ENCODE measurements around the gene EPHA3.

The EPHA3 gene

DNA sequence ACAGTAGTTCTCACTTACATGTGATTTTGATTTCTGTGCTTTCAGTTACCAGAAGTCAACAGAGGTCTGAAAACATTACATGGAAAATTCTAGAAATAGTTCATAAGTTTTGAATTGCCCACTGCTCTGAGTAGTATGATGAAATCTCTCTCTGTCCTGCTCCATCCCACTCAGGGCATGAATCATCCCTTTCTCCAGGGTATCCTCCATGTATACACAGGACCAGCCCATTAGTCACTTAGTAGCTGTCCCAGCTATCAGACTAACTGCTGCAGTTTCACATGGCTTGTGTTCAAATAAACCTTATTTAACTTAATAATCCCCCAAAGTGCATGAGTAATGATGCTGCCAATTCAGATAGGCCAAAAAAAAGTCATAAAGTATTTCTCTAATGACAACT, 38.6 kb downstream of the EPHA3 start (continued):
- TF ChIP-seq, protein P1, sequence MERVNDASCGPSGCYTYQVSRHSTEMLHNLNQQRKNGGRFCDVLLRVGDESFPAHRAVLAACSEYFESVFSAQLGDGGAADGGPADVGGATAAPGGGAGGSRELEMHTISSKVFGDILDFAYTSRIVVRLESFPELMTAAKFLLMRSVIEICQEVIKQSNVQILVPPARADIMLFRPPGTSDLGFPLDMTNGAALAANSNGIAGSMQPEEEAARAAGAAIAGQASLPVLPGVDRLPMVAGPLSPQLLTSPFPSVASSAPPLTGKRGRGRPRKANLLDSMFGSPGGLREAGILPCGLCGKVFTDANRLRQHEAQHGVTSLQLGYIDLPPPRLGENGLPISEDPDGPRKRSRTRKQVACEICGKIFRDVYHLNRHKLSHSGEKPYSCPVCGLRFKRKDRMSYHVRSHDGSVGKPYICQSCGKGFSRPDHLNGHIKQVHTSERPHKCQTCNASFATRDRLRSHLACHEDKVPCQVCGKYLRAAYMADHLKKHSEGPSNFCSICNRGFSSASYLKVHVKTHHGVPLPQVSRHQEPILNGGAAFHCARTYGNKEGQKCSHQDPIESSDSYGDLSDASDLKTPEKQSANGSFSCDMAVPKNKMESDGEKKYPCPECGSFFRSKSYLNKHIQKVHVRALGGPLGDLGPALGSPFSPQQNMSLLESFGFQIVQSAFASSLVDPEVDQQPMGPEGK (CRISPR knock-in tag; IDR thresholded peaks at IDR 0.05; ENCODE audit: borderline replicate concordance) = no peak
- TF ChIP-seq RARB (CRISPR knock-in tag; IDR thresholded peaks at IDR 0.05) (no peak), GLIS3 (CRISPR knock-in tag; IDR thresholded peaks at IDR 0.05) (no peak), ESRRG (CRISPR knock-in tag; IDR thresholded peaks at IDR 0.05) (no peak), SNAI2 (CRISPR knock-in tag; IDR thresholded peaks at IDR 0.05) (no peak), ZFP3 (CRISPR knock-in tag; IDR thresholded peaks at IDR 0.05) (no peak)
- TF ChIP-seq, protein P2, sequence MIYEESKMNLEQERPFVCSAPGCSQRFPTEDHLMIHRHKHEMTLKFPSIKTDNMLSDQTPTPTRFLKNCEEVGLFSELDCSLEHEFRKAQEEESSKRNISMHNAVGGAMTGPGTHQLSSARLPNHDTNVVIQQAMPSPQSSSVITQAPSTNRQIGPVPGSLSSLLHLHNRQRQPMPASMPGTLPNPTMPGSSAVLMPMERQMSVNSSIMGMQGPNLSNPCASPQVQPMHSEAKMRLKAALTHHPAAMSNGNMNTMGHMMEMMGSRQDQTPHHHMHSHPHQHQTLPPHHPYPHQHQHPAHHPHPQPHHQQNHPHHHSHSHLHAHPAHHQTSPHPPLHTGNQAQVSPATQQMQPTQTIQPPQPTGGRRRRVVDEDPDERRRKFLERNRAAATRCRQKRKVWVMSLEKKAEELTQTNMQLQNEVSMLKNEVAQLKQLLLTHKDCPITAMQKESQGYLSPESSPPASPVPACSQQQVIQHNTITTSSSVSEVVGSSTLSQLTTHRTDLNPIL (CRISPR knock-in tag; IDR thresholded peaks at IDR 0.05; ENCODE audit: low read depth) = no peak
- TF ChIP-seq, protein P3, sequence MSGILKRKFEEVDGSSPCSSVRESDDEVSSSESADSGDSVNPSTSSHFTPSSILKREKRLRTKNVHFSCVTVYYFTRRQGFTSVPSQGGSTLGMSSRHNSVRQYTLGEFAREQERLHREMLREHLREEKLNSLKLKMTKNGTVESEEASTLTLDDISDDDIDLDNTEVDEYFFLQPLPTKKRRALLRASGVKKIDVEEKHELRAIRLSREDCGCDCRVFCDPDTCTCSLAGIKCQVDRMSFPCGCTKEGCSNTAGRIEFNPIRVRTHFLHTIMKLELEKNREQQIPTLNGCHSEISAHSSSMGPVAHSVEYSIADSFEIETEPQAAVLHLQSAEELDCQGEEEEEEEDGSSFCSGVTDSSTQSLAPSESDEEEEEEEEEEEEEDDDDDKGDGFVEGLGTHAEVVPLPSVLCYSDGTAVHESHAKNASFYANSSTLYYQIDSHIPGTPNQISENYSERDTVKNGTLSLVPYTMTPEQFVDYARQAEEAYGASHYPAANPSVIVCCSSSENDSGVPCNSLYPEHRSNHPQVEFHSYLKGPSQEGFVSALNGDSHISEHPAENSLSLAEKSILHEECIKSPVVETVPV (CRISPR knock-in tag; IDR thresholded peaks at IDR 0.05) = no peak

DNA sequence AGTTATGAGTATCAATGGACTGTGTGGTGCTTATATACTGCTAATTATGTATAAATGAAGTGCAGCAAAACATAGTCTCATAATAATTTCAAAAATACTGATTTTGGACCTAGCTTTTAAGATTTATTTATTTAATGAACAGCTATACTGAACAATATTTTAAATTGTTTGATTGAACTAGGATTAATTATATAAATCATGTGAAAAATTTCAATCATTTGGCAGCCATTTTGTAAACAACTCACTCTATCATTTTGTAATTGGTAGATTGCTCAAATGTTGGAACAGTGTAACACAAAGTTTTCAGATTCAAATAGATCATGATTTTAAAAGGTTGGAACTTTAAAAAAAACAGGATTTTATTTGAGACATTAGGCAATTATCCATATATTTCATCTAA, 47.0 kb downstream of the EPHA3 start:
- TF ChIP-seq ARNTL (CRISPR knock-in tag; IDR thresholded peaks at IDR 0.05; ENCODE audit: borderline replicate concordance, low read depth) (no peak), ISL1 (CRISPR knock-in tag; IDR thresholded peaks at IDR 0.05) (no peak), ESRRG (CRISPR knock-in tag; IDR thresholded peaks at IDR 0.05) (no peak), RARB (CRISPR knock-in tag; IDR thresholded peaks at IDR 0.05) (no peak), TOX (CRISPR knock-in tag; IDR thresholded peaks at IDR 0.05; ENCODE audit: borderline replicate concordance) (no peak), BACH2 (CRISPR knock-in tag; IDR thresholded peaks at IDR 0.05; ENCODE audit: borderline replicate concordance) (no peak)
- TF ChIP-seq, protein P4, sequence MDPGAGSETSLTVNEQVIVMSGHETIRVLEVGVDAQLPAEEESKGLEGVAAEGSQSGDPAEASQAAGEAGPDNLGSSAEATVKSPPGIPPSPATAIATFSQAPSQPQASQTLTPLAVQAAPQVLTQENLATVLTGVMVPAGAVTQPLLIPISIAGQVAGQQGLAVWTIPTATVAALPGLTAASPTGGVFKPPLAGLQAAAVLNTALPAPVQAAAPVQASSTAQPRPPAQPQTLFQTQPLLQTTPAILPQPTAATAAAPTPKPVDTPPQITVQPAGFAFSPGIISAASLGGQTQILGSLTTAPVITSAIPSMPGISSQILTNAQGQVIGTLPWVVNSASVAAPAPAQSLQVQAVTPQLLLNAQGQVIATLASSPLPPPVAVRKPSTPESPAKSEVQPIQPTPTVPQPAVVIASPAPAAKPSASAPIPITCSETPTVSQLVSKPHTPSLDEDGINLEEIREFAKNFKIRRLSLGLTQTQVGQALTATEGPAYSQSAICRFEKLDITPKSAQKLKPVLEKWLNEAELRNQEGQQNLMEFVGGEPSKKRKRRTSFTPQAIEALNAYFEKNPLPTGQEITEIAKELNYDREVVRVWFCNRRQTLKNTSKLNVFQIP (CRISPR knock-in tag; IDR thresholded peaks at IDR 0.05; ENCODE audit: borderline replicate concordance, low read depth) = no peak
- ATAC-seq = no peak

DNA sequence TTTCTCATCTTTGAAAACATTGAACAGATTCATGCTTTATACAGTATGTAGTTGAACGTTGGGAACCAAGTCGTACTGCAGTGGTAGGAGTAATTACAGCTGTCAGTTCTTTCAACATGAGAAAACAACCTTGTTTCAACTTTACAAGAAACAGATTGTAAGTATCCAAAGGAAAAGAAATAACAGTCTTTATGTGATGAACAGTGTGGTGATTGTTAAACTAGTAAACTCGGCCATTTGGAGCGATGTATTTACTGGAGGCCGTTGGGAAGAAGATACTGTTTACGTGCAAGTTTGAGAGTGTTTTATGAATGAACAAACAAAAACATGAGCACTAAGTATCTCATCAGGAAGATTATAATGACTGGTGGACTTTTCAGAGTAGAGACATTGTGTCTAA, 48.4 kb downstream of the EPHA3 start:
- no peak for ATAC-seq
- TF ChIP-seq ZC3H10 (CRISPR knock-in tag; IDR thresholded peaks at IDR 0.05) (no peak), ISL1 (CRISPR knock-in tag; IDR thresholded peaks at IDR 0.05) (no peak), TCF4 (CRISPR knock-in tag; IDR thresholded peaks at IDR 0.05; ENCODE audit: borderline replicate concordance) (no peak), CSDC2 (CRISPR knock-in tag; IDR thresholded peaks at IDR 0.05) (no peak), PPARA (CRISPR knock-in tag; IDR thresholded peaks at IDR 0.05; ENCODE audit: borderline replicate concordance) (no peak), OSR1 (CRISPR knock-in tag; IDR thresholded peaks at IDR 0.05) (no peak), GLIS3 (CRISPR knock-in tag; IDR thresholded peaks at IDR 0.05) (no peak), BACH2 (CRISPR knock-in tag; IDR thresholded peaks at IDR 0.05; ENCODE audit: borderline replicate concordance) (no peak), ESRRG (CRISPR knock-in tag; IDR thresholded peaks at IDR 0.05) (no peak), ZNF8 (CRISPR knock-in tag; IDR thresholded peaks at IDR 0.05) (no peak), ZNF565 (CRISPR knock-in tag; conservative IDR thresholded peaks at IDR 0.05; ENCODE audit: low read depth) (no peak), TOX (CRISPR knock-in tag; IDR thresholded peaks at IDR 0.05; ENCODE audit: borderline replicate concordance) (no peak), RARB (CRISPR knock-in tag; IDR thresholded peaks at IDR 0.05) (no peak), ZFP3 (CRISPR knock-in tag; IDR thresholded peaks at IDR 0.05) (no peak)
- TF ChIP-seq, protein P1 (CRISPR knock-in tag; IDR thresholded peaks at IDR 0.05; ENCODE audit: borderline replicate concordance) = no peak
- TF ChIP-seq, protein P4 (CRISPR knock-in tag; IDR thresholded peaks at IDR 0.05; ENCODE audit: borderline replicate concordance, low read depth) = no peak
- TF ChIP-seq, protein P5, sequence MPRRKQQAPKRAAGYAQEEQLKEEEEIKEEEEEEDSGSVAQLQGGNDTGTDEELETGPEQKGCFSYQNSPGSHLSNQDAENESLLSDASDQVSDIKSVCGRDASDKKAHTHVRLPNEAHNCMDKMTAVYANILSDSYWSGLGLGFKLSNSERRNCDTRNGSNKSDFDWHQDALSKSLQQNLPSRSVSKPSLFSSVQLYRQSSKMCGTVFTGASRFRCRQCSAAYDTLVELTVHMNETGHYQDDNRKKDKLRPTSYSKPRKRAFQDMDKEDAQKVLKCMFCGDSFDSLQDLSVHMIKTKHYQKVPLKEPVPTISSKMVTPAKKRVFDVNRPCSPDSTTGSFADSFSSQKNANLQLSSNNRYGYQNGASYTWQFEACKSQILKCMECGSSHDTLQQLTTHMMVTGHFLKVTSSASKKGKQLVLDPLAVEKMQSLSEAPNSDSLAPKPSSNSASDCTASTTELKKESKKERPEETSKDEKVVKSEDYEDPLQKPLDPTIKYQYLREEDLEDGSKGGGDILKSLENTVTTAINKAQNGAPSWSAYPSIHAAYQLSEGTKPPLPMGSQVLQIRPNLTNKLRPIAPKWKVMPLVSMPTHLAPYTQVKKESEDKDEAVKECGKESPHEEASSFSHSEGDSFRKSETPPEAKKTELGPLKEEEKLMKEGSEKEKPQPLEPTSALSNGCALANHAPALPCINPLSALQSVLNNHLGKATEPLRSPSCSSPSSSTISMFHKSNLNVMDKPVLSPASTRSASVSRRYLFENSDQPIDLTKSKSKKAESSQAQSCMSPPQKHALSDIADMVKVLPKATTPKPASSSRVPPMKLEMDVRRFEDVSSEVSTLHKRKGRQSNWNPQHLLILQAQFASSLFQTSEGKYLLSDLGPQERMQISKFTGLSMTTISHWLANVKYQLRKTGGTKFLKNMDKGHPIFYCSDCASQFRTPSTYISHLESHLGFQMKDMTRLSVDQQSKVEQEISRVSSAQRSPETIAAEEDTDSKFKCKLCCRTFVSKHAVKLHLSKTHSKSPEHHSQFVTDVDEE (CRISPR knock-in tag; IDR thresholded peaks at IDR 0.05) = no peak
- TF ChIP-seq, protein P2 (CRISPR knock-in tag; IDR thresholded peaks at IDR 0.05; ENCODE audit: low read depth) = no peak
- TF ChIP-seq, protein P3 (CRISPR knock-in tag; IDR thresholded peaks at IDR 0.05) = no peak
